ENCODE results near the gene SMPD4. TPM values are rescaled to one million over a fixed set of nuclear protein-coding genes. Genes with fewer than 3 reads are reported as not detected.
"Not testable (repeated sequence)": the region's sequence is repeated elsewhere in the genome, so short reads cannot be mapped to it uniquely, and the experiment has no call there.

Gene SMPD4
- total RNA-seq, 1 experiment from 2014 or later = 97.8 TPM

- H3K4me3 Mint-ChIP-seq (ENCODE audit: low read depth, unreplicated experiment); DNase-seq; CTCF ChIA-PET; H3K4me1 Mint-ChIP-seq (ENCODE audit: low read depth, unreplicated experiment); intact Hi-C loops (cut with micrococcal nuclease; ENCODE audit: unreplicated experiment); H3K36me3 Mint-ChIP-seq (ENCODE audit: insufficient read depth, unreplicated experiment); H3K27me3 Mint-ChIP-seq (ENCODE audit: unreplicated experiment); BruUV-seq (replicated peaks); H3K9me3 Mint-ChIP-seq (ENCODE audit: low read depth, unreplicated experiment); H3K27ac Mint-ChIP-seq (ENCODE audit: unreplicated experiment): not testable (repeated sequence)
Measured at GRCh38 chr2:130219147-130219546, 37.7 kb upstream of the SMPD4 start.

- H3K9me3 Mint-ChIP-seq (ENCODE audit: low read depth, unreplicated experiment); H3K27me3 Mint-ChIP-seq (ENCODE audit: unreplicated experiment); CTCF ChIA-PET; intact Hi-C loops (cut with micrococcal nuclease; ENCODE audit: unreplicated experiment); H3K27ac Mint-ChIP-seq (ENCODE audit: unreplicated experiment); H3K36me3 Mint-ChIP-seq (ENCODE audit: insufficient read depth, unreplicated experiment); BruUV-seq (replicated peaks); H3K4me3 Mint-ChIP-seq (ENCODE audit: low read depth, unreplicated experiment); H3K4me1 Mint-ChIP-seq (ENCODE audit: low read depth, unreplicated experiment); DNase-seq: not testable (repeated sequence)
Measured at GRCh38 chr2:130207051-130207450, 25.6 kb upstream of the SMPD4 start.

GRCh38 chr2:130203150-130203549, 21.7 kb upstream of the SMPD4 start:
- BruUV-seq (replicated peaks); H3K27me3 Mint-ChIP-seq (ENCODE audit: unreplicated experiment); intact Hi-C loops (cut with micrococcal nuclease; ENCODE audit: unreplicated experiment); DNase-seq; H3K4me1 Mint-ChIP-seq (ENCODE audit: low read depth, unreplicated experiment); CTCF ChIA-PET; H3K36me3 Mint-ChIP-seq (ENCODE audit: insufficient read depth, unreplicated experiment); H3K4me3 Mint-ChIP-seq (ENCODE audit: low read depth, unreplicated experiment); H3K9me3 Mint-ChIP-seq (ENCODE audit: low read depth, unreplicated experiment); H3K27ac Mint-ChIP-seq (ENCODE audit: unreplicated experiment): not testable (repeated sequence)

GRCh38 chr2:130202518-130202917, 21.1 kb upstream of the SMPD4 start:
- DNase-seq; H3K27me3 Mint-ChIP-seq (ENCODE audit: unreplicated experiment); intact Hi-C loops (cut with micrococcal nuclease; ENCODE audit: unreplicated experiment); H3K4me1 Mint-ChIP-seq (ENCODE audit: low read depth, unreplicated experiment); H3K36me3 Mint-ChIP-seq (ENCODE audit: insufficient read depth, unreplicated experiment); CTCF ChIA-PET; H3K4me3 Mint-ChIP-seq (ENCODE audit: low read depth, unreplicated experiment); H3K9me3 Mint-ChIP-seq (ENCODE audit: low read depth, unreplicated experiment); BruUV-seq (replicated peaks); H3K27ac Mint-ChIP-seq (ENCODE audit: unreplicated experiment): not testable (repeated sequence)

- Mint-ChIP-seq H3K36me3 (ENCODE audit: insufficient read depth, unreplicated experiment) (no peaks in the 10 kb centered on the region), H3K9me3 (ENCODE audit: low read depth, unreplicated experiment) (no peaks in the 10 kb centered on the region), H3K4me1 (ENCODE audit: low read depth, unreplicated experiment) (no peaks in the 10 kb centered on the region), H3K27me3 (ENCODE audit: unreplicated experiment) (no peaks in the 10 kb centered on the region), H3K27ac (ENCODE audit: unreplicated experiment) (no peak within 1 kb of the TSS), H3K4me3 (ENCODE audit: low read depth, unreplicated experiment) (no peak within 1 kb of the TSS)
- TF ChIP-seq CTCF (IDR thresholded peaks at IDR 0.05; ENCODE audit: unreplicated experiment) = no peak
- intact Hi-C loops (cut with micrococcal nuclease; ENCODE audit: unreplicated experiment) = no loop called here
- CTCF ChIA-PET = no interaction called here
- no TSS peak for BruUV-seq (replicated peaks)
- no peak for DNase-seq
Measured at GRCh38 chr2:130198343-130198742, 16.9 kb upstream of the SMPD4 start, which contains the start of gene TUBA3E. Gene TUBA3E (minus strand): TSS chr2:130198439. CDS start chr2:130198360, 79 bp downstream.

- DNase-seq; CTCF ChIA-PET; H3K36me3 Mint-ChIP-seq (ENCODE audit: insufficient read depth, unreplicated experiment); H3K4me3 Mint-ChIP-seq (ENCODE audit: low read depth, unreplicated experiment); H3K9me3 Mint-ChIP-seq (ENCODE audit: low read depth, unreplicated experiment); intact Hi-C loops (cut with micrococcal nuclease; ENCODE audit: unreplicated experiment); H3K27ac Mint-ChIP-seq (ENCODE audit: unreplicated experiment); H3K4me1 Mint-ChIP-seq (ENCODE audit: low read depth, unreplicated experiment); H3K27me3 Mint-ChIP-seq (ENCODE audit: unreplicated experiment); BruUV-seq (replicated peaks): not testable (repeated sequence)
Measured at GRCh38 chr2:130196052-130196451, 14.7 kb upstream of the SMPD4 start.

GRCh38 chr2:130195089-130195635, 13.8 kb upstream of the SMPD4 start:
- H3K4me1 Mint-ChIP-seq (ENCODE audit: low read depth, unreplicated experiment); H3K9me3 Mint-ChIP-seq (ENCODE audit: low read depth, unreplicated experiment); H3K4me3 Mint-ChIP-seq (ENCODE audit: low read depth, unreplicated experiment); H3K27ac Mint-ChIP-seq (ENCODE audit: unreplicated experiment); CTCF ChIA-PET; H3K27me3 Mint-ChIP-seq (ENCODE audit: unreplicated experiment); DNase-seq; BruUV-seq (replicated peaks); intact Hi-C loops (cut with micrococcal nuclease; ENCODE audit: unreplicated experiment); H3K36me3 Mint-ChIP-seq (ENCODE audit: insufficient read depth, unreplicated experiment): not testable (repeated sequence)

- H3K4me3 Mint-ChIP-seq (ENCODE audit: low read depth, unreplicated experiment); H3K36me3 Mint-ChIP-seq (ENCODE audit: insufficient read depth, unreplicated experiment); H3K9me3 Mint-ChIP-seq (ENCODE audit: low read depth, unreplicated experiment); H3K27me3 Mint-ChIP-seq (ENCODE audit: unreplicated experiment); intact Hi-C loops (cut with micrococcal nuclease; ENCODE audit: unreplicated experiment); H3K4me1 Mint-ChIP-seq (ENCODE audit: low read depth, unreplicated experiment); CTCF ChIA-PET; DNase-seq; BruUV-seq (replicated peaks); H3K27ac Mint-ChIP-seq (ENCODE audit: unreplicated experiment): not testable (repeated sequence)
Measured at GRCh38 chr2:130193824-130194223, 12.4 kb upstream of the SMPD4 start.

GRCh38 chr2:130192451-130192850, 11.0 kb upstream of the SMPD4 start:
- H3K27me3 Mint-ChIP-seq (ENCODE audit: unreplicated experiment); H3K36me3 Mint-ChIP-seq (ENCODE audit: insufficient read depth, unreplicated experiment); intact Hi-C loops (cut with micrococcal nuclease; ENCODE audit: unreplicated experiment); BruUV-seq (replicated peaks); DNase-seq; H3K4me3 Mint-ChIP-seq (ENCODE audit: low read depth, unreplicated experiment); CTCF ChIA-PET; H3K4me1 Mint-ChIP-seq (ENCODE audit: low read depth, unreplicated experiment); H3K9me3 Mint-ChIP-seq (ENCODE audit: low read depth, unreplicated experiment); H3K27ac Mint-ChIP-seq (ENCODE audit: unreplicated experiment): not testable (repeated sequence)

- H3K9me3 Mint-ChIP-seq (ENCODE audit: low read depth, unreplicated experiment); H3K27me3 Mint-ChIP-seq (ENCODE audit: unreplicated experiment); H3K27ac Mint-ChIP-seq (ENCODE audit: unreplicated experiment); intact Hi-C loops (cut with micrococcal nuclease; ENCODE audit: unreplicated experiment); DNase-seq; CTCF ChIA-PET; BruUV-seq (replicated peaks); H3K4me3 Mint-ChIP-seq (ENCODE audit: low read depth, unreplicated experiment); H3K4me1 Mint-ChIP-seq (ENCODE audit: low read depth, unreplicated experiment); H3K36me3 Mint-ChIP-seq (ENCODE audit: insufficient read depth, unreplicated experiment): not testable (repeated sequence)
Measured at GRCh38 chr2:130191319-130191718, 9.9 kb upstream of the SMPD4 start.

All from Calu3 (cell line).